Stimulated activated CD8-positive, alpha-beta memory T cell treated with anti-CD3 and anti-CD28 coated beads, Interleukin-15, amount 100 ng/mL, for 4 hours (primary cell): ENCODE results near the gene LCN6.
"Not testable (repeated sequence)": the region's sequence is repeated elsewhere in the genome, so short reads cannot be mapped to it uniquely, and the experiment has no call there.

Experiments
- DNase-seq, 2 donors: peaks; one replicate each; pipeline ENCODE4 v3.0.0-alpha.2; 2020; ENCODE audit warnings: low read depth in 2 of 2

LCN6 gene

DNA sequence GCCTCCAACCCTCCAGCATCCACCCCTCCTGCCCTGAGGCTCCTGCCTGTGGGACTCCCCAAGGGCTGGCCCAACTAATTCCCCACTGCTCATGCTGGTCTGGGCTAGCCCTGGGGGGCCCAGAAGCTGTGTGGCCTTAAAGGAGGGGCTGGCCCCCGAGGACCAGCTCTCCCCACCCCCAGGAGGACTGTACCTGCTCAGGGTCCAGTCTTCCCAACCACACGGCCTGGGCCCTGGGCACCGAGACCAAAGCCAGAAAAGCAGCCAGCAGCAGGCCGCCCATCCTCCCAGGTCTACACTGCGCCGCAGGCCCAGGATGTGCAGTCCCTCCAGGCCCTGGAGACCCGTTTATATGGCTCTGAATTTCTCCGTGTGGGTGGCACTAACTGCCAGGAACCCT is at the start of gene LCN6:
TSS of gene LCN6 (minus strand) at position 325 of the 400 bp plus-strand sequence. CDS start at position 283, 42 bp downstream.
- no peak for DNase-seq

GRCh38 chr9:136796775-136797347 is 48.5 kb upstream of the LCN6 start:
- not testable (repeated sequence) for DNase-seq

DNA sequence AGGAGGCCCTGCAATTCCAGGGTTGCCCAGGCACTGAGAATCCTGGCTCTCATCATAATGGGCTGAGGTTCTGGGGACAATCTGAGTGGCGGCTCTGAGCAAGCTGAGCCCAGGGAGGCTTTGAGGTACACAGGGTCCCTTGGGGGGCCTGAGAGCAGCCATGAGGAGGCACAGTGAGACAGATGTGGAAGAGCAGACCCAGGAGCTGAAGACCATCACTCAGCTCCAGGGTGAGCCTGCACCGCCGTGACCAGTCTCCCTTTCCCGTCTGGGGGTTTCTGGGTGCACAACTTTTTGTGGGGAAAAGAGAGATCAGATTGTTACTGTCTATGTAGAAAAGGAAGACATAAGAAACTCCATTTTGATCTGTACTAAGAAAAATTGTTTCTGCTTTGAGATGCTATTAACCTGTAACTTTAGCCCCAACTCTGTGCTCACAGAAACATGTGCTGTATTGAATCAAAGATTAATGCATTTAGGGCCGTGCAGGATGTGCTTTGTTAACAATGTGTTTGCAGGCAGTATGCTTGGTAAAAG is 48.0 kb upstream of the LCN6 start, which contains the start of gene CCDC183:
TSS of gene CCDC183 (plus strand) at position 101 of the 537 bp plus-strand sequence. CDS start at position 161, 60 bp downstream.
- no peak for DNase-seq

DNA sequence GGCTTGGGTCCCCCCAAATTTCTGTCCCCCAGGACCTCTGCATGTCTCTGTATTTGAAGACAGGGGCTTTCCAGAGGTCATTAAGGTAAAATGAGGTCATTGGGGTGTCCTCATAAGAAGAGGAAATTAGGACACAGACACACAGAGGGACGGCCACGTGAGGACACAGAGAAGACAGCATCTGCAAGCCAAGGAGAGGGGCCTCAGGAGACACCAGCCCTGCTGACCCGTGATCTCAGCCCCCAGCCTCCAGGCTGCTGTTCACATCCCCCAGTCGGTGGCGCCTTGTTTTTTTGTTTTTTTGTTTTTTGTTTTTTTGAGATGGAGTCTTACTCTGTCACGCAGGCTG is 46.6 kb upstream of the LCN6 start:
- no peak for DNase-seq

DNA sequence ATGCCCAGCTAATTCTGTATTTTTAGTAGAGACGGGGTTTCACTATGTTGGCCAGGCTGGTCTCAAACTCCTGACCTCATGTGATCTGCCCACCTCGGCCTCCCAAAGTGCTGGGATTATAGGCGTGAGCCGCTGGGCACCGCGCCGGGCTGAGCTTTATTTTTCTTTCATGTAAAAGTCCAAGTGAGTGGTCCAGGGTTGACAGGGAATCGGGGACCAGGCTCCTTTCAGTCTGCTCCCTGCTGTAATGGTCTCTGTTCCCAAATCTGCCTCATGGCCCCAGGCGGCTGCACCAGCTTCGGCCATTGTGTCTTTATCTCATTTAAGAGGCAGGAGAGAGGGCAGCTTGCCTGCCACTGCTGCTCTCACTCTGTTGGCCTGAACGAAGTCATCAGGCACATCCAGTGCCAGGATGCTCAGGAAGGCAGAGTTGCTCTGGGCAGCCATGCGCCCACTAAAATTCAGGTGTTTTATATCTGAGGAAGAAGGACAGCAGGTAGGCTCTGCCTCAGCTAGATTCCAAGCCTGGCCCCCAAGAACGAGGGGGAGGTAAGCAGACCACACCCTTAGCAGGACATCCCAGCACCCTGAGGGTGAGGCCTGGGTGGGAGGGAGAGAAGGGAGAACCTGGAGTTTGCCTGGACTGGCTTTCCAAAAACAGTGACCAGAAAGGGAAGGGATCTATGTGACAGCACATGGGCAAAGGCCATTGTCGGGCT is 46.1 kb upstream of the LCN6 start:
- DNase-seq, result no peak

GRCh38 chr9:136793086-136793946 is 45.0 kb upstream of the LCN6 start:
- no peak for DNase-seq

DNA sequence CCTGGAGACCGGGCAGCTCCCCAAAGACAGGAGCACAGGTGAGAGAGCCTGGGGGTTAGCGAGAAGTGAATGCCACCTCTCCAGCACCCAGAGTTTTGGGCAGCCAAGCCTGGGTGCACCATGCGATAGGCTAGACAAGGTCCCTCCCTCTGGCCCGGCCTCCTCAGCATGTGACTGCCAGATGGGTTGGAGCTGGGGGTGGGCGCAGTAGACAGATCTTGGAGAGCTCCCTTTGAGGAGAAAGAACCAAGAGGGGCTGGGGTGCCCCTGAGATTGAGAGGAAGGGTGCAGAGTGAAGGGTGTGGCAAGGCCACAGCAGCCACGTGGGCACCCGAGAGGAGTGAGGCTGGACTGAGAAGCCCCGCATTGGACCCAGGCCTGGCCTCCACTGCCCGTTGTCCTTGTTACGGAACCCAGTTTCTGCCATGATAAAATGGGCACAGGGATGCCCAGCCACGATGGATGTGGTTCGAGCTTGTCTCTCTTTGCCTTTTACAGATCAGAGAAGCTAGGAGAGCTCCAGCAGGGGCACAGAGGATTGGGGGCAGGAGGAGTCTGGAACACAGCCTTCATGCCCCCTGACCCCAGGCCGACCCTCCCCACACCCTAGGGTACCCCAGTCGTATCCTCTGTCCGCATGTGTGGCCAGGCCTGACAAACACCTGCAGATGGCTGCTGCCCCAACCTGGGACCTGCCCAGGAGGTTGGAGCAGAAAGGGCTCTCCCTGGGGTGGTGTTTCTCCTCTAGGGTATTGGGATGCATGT is 44.2 kb upstream of the LCN6 start:
- DNase-seq, result no peak

DNA sequence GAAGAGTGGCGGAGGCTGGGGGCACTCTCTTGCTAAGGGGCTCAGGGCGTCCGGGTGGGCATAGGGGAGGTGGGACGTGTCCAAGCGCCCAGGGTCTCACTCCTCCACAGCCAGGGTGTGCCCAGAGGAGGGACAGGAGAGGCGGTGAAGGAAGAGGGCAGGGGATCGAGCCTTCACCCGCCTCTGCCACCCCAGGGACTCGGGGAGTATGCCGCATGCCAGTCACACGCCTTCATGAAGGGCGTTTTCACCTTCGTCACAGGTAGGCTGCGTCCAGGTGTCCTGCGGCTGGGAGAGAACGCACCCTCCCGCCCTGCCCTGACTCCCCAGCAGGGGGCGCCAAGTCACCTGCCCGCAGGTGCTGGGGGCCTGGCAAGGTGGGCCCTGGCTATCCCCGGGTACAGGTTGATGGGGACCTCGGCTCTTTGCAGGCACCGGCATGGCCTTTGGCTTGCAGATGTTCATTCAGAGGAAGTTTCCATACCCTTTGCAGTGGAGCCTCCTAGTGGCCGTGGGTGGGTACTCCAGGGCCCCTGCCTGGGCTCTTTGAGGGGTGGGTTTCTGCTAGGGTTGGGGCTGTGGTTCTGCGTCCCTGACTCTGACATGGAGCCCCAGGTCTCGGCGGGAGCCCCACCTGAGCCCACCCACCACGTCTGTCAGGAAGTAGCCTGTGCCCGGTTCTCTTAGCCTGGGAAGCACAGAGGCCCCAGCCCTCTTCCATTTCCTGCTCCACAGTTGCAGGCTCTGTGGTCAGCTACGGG is 43.4 kb upstream of the LCN6 start:
- DNase-seq, result peak; percentile 34 to 38

- peak; percentile 99 to 100 for DNase-seq
Observed at GRCh38 chr9:136790640-136791515, 42.6 kb upstream of the LCN6 start, which contains the start of gene TMEM141. TSS of gene TMEM141 (plus strand) at chr9:136791344. CDS start at chr9:136791371, 27 bp downstream.

DNA sequence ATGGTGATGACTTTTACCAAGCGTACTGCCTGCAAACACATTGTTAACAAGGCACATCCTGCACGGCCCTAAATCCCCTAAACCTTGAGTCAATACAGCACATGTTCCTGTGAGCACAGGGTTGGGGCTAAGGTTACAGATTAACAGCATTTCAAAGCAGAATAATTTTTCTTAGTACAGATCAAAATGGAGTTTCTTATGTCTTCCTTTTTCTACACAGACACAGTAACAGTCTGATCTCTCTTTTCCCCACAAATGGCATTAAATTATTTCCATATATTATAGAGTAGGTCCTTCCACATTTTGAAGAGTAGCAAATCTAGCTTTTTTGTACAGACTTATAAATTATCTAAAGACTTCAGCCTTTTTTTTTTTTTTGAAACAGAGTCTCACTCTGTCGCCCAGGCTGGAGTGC is 41.2 kb upstream of the LCN6 start:
- no peak for DNase-seq

- not testable (repeated sequence) for DNase-seq
Observed at GRCh38 chr9:136788644-136789522, 40.6 kb upstream of the LCN6 start.

DNA sequence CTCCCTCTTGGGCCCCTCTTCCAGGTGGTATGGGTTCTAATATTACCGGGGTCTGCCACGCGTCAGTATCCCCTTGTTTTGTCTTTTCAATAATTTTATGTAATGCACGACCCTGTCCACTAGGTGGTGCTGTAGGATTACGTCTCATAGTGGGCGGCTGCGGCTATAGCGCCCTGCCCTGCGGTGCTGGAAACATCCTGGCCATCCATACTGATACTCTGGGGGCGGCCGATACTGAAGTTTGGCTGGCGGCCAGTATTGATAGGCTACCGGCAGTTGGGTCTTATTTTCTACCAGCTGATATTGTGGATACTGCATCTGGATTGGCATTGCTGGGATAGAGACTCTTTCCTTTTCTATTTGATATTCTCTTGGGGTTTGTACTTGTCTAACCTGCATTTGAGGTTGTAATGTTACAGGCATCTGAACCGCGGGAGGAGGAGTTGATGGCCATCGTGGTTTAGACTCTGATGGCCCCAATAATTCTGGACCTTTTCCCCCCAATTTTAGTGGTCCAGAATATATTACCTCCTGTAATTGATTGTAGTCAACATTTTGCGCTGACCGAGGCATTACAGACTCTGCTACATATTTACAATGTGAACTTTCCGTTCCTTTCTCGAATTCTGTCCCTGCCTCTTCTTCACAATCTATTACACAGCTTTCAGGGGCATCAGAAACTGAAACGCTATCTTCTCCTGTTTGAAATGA is 39.5 kb upstream of the LCN6 start:
- DNase-seq, result peak in 1 of 2 donors; percentile 32

- not testable (repeated sequence) for DNase-seq
Observed at GRCh38 chr9:136786983-136787382, 38.7 kb upstream of the LCN6 start.

DNA sequence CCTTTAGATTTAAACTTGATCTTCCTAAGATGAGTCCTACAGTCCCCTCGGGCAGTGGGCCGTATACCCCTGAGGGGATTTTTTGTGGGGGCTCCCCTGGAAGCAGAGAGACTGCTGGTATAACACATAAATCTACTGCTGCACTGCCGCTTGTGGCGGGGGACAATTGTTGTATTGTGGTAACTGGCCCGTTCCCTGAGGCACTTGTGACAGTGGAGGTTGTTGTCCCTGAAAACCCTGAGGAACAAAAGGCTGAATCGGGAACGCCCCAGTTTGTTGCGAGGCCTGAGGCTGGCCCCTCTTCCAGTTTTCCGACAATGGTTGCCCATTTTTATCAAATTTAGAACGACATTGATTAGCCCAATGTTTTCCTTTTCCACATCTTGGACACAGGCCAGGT is 38.1 kb upstream of the LCN6 start:
- no peak for DNase-seq

DNA sequence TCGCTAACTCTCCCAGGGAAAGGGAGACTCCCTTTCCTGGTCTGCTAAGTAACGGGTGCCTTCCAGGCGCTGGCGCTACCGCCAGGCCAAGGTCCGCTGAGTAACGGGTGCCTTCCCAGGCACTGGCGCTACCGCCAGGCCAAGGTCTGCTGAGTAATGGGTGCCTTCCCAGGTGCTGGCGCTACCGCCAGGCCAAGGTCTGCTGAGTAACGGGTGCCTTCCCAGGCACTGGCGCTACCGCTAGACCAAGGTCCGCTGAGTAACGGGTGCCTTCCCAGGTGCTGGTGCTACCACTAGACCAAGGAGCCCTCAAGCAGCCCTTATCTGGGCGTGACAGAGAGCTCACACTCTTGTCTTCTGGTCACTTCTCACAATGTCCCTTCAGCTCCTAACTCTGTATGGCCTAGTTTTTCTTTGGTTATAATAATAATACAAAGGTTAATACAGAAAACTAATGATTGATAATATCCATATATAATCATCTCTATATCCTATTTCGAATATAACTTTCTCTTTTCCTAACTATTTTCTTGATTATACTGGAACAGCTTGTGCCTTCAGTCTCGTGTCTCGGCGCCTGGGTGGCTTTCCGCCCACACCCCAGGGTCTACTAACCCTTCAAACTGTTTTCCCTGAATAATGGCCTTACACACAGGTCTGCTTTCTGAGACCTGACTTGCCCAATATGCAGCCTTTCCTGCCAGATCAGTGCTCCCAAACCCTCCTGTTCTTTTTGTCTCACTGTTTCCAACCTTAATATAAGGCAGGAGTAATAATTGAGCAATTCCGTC is 37.4 kb upstream of the LCN6 start:
- DNase-seq, result not testable (repeated sequence)

- DNase-seq, result no peak
Observed at GRCh38 chr9:136784997-136785361, 36.7 kb upstream of the LCN6 start.
